Measurements from ENCODE around the gene LRRC32. TPM values are rescaled to one million over a fixed set of nuclear protein-coding genes. Genes with fewer than 3 reads are reported as not detected.

Gene LRRC32
- total RNA-seq, 1 experiment from 2014 or later, result 0.27 TPM

Other genes with a start within 250 kb of the LRRC32 start
- gene EMSY, start 225.7 kb downstream of the LRRC32 start, total RNA-seq (2022), result 43.6 and 53.6 TPM in 2 replicates
- 38.6 and 40.6 TPM in 2 replicates for gene TSKU, start 112.6 kb upstream of the LRRC32 start, total RNA-seq (2022)
- gene ACER3, start 190.2 kb upstream of the LRRC32 start, total RNA-seq (2022), result 37.5 and 40.6 TPM in 2 replicates

Measured in Caco-2 (cell line).